HG03064 (cell line): Measurements from ENCODE around the gene ZNF385D.

Source experiments
- ATAC-seq: cut with Tn5 transposase; IDR thresholded peaks from one replicate; pipeline ENCODE4 v1.9.1; 2021; ENCODE audit warnings: low read depth; ENCODE audit not compliant: unreplicated experiment

Gene ZNF385D

DNA sequence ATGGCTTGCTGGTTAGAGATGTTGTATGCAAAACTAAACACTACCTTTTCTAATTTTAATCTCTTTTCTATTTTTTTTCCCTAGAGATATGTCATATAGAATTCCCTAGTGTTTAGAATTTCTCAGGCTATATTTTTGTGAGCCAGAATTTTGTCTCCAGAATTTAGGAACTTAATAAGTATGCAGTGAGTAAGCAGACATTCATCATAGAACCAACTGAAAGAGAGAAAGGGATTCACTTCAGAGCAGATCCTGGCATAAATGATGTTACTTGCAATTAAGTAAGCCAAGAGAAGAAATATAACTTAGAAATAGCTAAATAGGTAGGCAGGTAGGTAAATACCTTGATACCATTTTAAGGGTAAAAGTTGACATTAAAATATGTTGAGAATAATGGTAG is 288.9 kb downstream of the ZNF385D start:
- no peak for ATAC-seq

DNA sequence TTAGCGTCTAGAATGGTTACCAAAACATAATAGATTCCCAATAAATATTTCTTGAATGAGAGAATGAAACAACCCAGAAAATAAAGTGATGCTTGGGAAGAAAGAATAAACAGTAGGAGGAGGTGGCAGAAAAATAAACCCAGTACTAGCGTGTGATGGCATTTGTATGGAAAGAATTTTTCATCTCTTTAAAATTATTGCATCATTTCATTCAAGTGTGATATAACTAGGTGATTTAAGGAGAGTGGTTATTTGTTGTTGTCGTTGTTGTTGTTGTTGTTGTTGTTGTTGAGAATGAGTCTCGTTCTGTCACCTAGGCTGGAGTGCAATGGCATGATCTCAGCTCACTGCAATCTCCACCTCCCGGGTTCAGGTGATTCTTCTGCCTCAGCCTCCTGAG is 293.9 kb downstream of the ZNF385D start:
- ATAC-seq = no peak

DNA sequence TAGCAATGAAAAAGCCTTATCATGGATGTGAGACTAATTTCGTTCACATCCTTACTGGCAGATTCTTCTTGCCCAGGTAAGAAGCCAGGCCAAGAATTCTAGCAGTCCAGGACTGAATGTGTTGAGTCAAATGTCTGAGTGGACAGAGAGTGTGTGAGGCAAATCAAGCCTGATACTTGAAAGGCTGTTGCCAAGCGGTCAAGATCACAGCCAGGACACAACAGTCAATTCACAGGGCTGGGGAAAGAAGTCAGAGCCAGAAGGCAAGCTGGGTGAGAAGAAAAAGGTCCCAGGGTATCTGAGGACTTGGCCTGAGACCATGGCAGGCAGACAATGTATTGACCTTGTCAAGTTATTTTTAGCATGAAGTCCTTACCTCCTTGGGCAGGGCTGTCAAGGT is 301.3 kb downstream of the ZNF385D start:
- no peak for ATAC-seq

DNA sequence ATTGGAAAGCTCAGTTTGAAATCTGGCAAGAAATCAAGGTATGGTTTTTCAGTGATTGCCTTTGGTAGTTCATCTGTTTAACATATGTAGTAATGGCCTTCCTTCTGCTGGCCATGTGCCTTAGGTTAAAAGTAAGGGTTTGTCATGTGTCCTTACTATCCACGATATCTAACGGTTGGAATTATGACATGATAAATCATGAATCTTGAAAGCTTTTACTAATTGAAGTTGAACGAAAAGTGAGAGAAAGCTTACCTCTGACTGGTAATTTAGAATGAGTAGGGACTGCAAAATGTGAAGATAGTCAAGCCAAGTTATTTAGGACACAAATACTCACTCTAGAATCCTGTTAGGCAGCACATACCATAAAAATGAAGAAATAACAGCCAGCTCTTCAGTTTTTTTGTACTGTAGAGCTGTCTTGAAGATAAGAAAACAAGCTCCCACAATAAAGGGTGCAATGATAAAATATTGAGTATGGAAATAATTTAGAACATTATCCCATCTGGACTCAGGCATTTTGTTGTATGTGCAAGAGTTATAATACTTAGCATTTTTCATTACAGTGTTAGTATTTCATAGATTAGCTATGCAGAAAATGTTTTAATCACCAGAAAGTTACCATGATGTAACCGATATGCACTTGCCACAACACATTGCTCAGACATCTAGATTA is 303.4 kb downstream of the ZNF385D start:
- no peak for ATAC-seq

DNA sequence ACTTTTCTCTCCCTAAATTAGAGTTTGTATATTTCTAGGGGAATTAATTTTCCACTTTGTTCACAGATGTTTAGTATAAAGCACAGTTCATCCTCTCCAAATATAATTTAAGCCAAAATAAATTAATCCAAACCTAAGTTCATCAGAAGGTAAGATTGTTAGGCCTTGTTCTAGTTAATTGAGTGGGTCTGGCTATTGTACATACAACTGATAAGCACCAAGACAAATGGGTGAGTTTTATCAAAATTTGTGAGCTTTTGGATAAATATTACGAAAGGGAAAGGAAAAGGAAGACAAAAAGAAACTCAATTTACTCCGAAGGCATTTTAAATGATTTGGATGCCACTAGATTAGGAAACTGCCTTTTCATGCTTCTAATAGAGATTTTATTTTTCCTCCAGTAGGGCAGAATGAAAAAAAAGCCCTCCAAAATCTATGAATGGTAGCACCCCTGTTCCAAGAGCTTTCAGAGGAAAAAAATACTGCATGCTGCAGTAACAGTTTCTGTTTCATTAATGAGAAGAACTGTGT is 304.0 kb downstream of the ZNF385D start:
- no peak for ATAC-seq

DNA sequence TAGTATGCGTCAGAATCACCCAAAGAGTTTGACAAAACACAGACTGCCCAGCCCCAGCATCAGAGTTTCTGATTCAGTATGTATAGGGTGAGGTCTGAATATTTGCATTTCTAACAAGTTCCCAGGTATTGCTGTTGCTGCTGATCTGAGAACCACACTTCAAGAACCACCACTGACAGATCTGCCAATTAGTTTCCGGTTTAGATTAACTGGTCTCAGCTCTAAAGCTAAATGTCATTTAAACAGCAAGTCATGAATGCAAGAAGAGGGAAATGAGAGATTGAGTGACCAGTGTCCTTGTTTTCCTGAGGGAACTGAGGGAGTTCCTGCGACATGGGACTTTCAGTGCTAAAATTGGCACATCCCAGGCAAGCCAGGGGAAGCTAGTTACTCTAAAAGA is 305.0 kb downstream of the ZNF385D start:
- ATAC-seq = peak; percentile 70

DNA sequence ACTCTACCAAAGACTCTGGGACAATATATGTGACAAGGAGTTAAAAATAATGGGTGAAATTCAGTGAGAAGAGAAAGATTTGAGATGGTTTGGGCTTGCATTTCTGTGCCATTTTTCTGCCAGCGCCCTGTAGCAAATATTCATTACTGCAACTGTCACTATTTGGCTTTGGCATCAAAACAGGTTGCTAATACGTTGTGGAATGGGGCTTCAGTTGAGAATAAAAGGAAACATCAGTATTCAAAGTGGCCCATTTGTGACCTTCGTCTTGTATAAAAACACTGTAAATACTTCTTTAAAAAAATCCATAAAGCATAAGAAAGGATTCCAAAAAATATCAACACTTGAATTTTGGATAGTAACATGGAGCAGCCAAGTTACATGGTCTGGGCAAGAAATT is 309.2 kb downstream of the ZNF385D start:
- no peak for ATAC-seq

DNA sequence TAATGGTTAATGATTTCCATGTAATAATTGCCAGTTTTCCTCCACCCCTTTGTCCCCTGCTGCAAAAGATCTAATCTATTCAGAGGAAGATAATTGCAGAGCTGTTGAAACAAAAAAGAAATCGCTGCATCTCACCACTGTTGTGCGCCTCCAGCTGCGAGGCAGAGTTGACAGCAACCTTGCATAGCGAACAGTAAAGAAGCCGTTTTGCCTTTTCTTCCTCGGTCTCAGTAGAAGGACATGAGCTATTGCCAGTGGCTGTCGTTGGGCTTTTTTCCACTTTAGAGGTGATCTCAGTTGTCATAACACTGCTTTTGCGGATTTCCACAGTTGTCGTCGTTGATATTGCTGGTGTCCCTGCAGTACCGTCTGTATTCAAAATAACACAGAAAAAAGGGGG is 314.2 kb downstream of the ZNF385D start:
- no peak for ATAC-seq

DNA sequence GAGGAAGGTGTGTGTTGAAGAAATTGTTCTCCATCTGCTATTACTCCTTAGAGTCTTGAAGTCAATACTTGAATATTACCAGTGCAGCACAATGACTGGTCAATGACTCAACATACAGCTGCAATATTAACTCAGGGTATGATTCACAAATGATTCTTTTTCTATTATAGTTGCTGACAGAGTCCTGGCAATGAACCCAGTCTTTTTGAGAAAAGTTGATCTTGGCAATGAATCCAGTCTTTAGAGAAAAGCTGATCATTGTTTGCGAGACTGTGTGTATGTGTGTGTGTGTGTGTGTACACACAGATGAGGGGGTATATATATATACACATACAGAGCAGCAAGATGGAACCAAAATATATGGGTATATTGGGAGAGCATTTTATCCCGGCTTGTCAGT is 315.1 kb downstream of the ZNF385D start:
- no peak for ATAC-seq

DNA sequence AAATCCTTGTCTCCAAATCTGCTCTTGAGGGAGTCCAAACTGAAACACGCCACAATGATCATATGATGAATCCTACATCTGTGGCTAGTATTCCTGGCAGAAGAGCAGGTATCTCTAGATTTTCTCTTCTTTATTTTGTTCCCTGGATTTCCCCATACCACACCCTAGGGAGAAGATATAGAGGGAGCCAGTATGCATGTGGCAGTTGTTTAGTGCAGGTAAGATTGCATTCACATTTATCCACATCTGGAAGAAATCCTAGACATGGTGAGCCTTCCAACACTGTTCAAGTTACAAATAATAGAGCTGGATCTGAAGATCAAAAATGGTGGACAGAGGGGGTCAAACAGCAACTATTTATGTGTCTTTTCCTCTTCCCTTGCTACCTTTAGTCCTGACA is 316.7 kb downstream of the ZNF385D start:
- no peak for ATAC-seq

DNA sequence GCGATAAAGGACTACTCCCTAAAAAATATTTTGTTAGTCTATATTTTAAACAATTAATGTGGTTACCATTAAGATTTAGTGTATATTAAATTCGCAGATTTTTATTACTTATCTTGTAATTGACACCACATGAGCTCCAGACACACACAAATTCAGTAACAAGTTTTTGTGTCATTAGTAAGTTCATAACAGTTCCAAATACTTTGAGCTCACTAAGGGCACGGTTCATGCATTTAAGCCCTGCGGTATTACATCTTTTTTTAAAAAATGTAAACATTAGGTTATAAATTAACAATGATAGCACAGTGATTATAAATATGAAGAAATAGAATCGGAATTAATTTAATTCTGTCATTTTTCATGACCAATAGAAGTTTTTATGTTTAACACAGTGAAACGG is 317.3 kb downstream of the ZNF385D start:
- ATAC-seq = no peak

DNA sequence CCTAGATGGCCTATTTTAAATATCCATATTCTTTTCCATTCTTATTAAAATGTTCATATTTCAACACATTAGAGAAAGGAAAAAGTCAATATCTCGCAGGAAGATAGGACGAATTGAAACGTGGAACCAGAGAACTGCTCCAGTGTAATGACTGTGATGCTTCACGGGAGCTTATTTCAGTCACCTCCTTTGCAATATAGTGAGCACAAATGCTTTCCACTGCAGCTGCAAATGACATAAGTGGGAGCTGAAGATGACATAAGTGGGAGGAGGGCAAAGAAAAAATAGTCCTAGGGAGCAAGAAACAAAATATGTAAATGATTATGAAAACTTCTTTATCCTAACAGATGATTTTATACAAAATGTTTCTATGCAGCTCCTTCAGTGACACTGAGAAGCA is 324.1 kb downstream of the ZNF385D start:
- ATAC-seq = no peak

DNA sequence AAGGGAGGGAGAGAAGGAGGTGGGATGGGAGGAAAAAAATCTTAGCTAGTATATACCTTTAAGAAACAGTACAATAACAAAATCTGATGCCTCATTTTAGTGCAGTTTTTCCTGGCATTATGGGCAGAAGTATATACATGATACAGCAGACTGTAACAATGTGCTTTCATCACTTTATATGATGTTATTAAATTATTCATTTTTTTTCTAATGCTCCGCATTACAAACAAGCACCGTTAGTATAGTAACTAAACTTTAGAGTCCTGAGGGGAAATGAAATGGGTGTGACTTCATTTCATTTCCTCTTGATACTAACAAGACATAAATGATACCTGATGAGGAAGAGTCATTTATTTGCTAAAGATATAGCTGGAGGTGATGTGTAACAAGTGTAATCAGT is 325.3 kb downstream of the ZNF385D start:
- no peak for ATAC-seq

DNA sequence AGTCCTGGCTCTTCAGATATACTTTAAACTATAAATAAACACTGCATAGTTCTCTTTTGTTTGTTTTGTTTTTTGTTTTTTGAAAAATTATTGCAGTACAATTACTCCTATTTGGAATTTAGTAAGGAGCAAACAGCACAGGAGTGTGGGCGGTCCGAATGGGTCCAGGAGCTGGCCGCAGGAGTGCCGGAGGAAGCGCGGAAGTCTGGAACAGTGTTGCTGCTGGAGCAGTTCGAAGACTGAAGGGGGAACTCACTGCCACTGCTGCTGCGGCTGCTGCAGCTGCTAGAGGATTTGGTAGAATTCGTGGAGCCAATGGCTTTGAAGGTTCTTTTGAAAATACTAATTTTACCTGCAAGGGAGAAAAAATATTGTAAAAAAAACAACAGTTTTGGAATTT is 329.9 kb downstream of the ZNF385D start:
- ATAC-seq = no peak

DNA sequence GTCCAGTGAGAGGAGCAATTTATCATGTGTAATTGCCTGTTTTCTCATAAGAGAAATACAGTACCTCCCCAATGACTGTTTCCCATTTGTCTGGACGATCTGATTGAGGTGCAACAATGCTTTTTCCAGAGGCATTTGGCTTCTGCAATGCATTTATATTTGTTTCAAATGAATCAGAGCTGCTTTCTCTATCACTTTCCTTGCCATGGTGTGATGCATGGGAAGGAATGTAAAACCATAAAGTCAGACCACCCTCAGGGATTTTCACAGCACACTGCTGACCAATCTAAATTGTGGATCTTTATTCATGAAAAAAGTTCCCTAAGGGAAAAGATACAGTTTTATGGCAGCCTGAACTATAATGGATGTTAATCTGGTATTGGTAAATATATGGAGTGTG is 333.0 kb downstream of the ZNF385D start:
- ATAC-seq = no peak

DNA sequence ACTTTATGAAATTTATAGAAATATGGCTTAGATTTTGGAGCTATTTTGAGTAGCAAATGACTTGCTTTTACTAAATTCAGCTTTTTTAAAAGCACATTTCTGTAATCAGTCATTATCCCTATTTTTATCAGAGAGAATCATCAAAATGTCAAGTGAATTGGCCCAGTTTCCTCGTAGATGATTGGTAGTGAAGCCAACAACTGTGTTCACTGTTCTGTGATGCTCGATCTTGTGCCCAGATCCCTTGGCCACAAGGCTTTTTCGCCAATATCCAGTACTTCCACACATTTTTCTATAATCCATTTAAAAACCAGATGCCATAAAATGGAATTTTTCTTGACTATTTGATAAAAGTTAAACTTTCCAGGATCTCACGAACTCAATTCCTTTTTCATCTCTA is 336.5 kb downstream of the ZNF385D start:
- no peak for ATAC-seq

DNA sequence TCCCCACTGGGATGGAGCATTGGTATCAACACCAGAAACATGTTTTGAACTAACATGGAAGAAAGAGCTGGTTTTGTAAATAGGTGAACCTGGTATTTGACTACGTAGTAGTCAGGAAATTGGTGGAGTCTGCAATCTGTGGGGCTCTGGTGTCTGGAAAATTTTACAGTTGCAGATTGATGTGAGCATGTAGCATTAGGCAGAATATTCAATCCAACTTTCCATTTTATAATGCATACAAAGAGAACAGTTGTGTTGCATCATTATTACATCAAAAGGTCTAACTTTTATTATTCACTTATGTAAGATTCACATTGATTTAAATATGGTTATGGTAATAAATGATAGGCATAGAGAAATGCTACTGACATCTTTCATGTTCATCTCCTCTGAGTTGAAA is 340.0 kb downstream of the ZNF385D start:
- ATAC-seq = no peak

DNA sequence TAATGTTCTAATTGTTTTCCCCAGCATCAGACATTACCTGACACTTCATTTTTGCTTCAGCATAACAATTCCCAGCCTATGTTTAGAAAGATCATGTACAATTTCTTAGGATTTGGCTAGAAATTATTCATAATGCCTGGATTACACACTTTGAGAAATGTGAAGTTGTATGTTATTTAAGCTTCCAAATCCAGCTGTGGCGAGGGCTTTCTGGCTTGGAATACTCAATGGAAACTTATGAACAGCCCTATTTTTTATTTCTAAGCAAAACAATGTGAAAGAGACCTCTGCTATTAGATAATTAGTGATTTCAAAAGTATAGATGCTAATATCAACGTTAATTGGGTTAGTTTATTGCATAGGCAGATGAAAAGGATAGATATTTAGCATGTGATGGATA is 341.6 kb downstream of the ZNF385D start:
- ATAC-seq = no peak

DNA sequence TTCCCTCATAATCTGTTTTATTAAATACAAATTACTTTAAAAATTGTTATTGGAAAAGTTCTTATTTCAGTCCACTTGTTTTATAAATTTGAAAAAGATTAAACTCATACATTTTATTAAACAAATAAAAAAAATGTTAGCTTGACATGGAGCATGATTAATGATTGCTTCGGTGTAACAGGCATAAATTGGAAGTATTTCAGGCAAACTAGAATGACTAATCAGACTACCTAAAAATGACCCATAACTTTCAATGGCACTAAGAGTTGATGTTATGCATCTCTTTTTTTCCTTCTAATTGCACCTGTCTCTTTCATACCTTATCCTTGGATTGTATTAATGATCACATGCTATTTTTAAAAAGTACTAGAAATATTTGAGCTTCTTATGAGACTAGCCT is 343.3 kb downstream of the ZNF385D start:
- ATAC-seq = no peak

DNA sequence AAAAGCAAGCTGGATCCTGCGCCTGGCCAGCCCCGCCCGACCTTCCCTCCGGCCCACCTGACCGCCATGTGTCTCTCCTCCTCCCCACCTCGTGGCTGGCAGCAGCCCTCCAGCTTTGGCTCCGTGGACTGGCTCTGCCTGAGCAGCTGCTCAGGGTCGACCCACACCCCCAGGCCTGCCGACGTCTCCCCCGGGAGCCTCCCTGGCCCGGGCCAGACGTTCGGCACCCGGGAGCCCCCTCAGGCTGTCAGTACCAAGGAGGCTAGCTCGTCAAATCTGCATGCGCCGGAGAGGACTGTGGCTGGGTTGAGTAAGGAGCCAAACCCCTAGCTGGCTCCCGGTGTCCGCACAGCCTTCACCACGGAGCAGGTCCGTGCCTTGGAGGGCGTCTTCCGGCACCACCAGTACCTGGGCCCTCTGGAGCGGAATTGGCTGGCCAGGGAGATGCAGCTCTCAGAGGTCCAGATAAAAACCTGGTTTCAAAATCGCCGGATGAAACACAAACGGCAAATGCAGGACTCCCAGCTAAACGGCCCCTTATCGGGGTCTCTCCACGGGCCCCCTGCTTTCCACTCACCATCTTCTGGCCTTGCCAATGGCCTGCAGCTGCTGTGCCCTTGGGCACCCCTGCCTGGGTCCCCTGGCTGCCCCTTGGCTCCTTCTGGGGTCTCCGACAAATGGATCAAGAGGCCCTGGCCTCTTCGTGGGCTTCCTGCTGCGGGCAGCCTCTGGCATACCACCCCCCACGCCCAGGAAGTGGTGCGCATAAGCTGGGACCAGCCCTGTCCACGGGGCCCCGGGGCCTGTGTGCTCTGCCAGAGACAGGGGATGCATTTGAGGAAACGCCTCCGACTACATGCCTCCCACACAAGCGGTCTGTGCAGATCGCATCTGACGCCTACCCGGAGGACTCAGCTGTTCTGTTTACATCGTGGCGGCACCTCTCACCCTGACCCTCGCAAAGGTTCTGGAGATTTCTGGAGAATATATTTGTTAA is 345.0 kb downstream of the ZNF385D start:
- ATAC-seq = no peak

DNA sequence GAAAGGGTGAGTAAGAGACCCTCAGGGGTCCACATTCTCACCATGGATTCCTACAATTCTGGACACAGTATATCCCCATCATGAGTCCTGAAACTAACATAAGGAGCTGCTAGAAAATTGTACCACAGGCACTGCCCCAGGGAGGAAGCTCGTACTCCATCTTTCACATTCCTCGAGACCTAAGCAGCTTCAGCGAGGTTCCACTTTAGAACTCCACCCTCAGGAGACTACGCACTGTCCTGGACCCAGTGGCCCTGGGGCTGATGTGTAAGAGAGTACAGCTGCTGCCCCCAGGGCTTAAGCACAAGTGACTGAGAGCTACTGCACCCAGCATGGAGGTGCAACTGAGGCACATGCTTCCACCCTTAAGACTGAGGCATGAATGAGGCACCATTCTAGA is 352.5 kb downstream of the ZNF385D start:
- no peak for ATAC-seq
